ENCODE measurements around the gene NKD2.
"Not testable (repeated sequence)": the region's sequence is repeated elsewhere in the genome, so short reads cannot be mapped to it uniquely, and the experiment has no call there.

The NKD2 gene

GRCh38 chr5:1057485-1058082, 49.0 kb downstream of the NKD2 start:
- no peak for DNase-seq
- Histone ChIP-seq H3K36me3 (peaks cover 4 to 93% (median 57%) of the 10 kb centered on the region in 3 donors), H3K4me3 (no peak overlapping the region), H3K27ac (no peak overlapping the region), H3K27me3 (no peaks in the 10 kb centered on the region), H3K9me3 (no peaks in the 10 kb centered on the region), H3K4me1 (no peaks in the 10 kb centered on the region)
- TF ChIP-seq, protein P1, sequence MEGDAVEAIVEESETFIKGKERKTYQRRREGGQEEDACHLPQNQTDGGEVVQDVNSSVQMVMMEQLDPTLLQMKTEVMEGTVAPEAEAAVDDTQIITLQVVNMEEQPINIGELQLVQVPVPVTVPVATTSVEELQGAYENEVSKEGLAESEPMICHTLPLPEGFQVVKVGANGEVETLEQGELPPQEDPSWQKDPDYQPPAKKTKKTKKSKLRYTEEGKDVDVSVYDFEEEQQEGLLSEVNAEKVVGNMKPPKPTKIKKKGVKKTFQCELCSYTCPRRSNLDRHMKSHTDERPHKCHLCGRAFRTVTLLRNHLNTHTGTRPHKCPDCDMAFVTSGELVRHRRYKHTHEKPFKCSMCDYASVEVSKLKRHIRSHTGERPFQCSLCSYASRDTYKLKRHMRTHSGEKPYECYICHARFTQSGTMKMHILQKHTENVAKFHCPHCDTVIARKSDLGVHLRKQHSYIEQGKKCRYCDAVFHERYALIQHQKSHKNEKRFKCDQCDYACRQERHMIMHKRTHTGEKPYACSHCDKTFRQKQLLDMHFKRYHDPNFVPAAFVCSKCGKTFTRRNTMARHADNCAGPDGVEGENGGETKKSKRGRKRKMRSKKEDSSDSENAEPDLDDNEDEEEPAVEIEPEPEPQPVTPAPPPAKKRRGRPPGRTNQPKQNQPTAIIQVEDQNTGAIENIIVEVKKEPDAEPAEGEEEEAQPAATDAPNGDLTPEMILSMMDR (IDR thresholded peaks at IDR 0.05) = no peak
- intact Hi-C loops (cut with DNase I; ENCODE audit: low total_unique reads) = no loop called here

GRCh38 chr5:1058083-1058945, 49.7 kb downstream of the NKD2 start:
- Histone ChIP-seq H3K27ac (no peak overlapping the region), H3K4me3 (no peak overlapping the region), H3K36me3 (peaks cover 4 to 93% (median 58%) of the 10 kb centered on the region in 3 donors), H3K27me3 (no peaks in the 10 kb centered on the region), H3K9me3 (no peaks in the 10 kb centered on the region), H3K4me1 (no peaks in the 10 kb centered on the region)
- TF ChIP-seq, protein P1 (IDR thresholded peaks at IDR 0.05) = no peak
- intact Hi-C loops (cut with DNase I; ENCODE audit: low total_unique reads) = no loop called here
- DNase-seq = no peak

- DNase-seq = no peak
- H3K27me3 ChIP-seq = no peaks in the 10 kb centered on the region
- intact Hi-C loops (cut with DNase I; ENCODE audit: low total_unique reads) = no loop called here
Measured at GRCh38 chr5:1058988-1059883, 50.6 kb downstream of the NKD2 start.

GRCh38 chr5:1059884-1060263, 51.3 kb downstream of the NKD2 start:
- no peaks in the 10 kb centered on the region for H3K4me1 ChIP-seq
- H3K36me3 ChIP-seq = peaks cover 8 to 94% (median 62%) of the 10 kb centered on the region in 3 donors
- TF ChIP-seq, protein P1 (IDR thresholded peaks at IDR 0.05) = no peak
- no peaks in the 10 kb centered on the region for H3K9me3 ChIP-seq
- intact Hi-C loops (cut with DNase I; ENCODE audit: low total_unique reads) = no loop called here
- no peak overlapping the region for H3K27ac ChIP-seq
- H3K27me3 ChIP-seq = no peaks in the 10 kb centered on the region
- no peak for DNase-seq
- H3K4me3 ChIP-seq = no peak overlapping the region

More at GRCh38 chr5:1058988-1059883, 50.6 kb downstream of the NKD2 start:
- TF ChIP-seq, protein P1 (IDR thresholded peaks at IDR 0.05) = no peak
- no peaks in the 10 kb centered on the region for H3K4me1 ChIP-seq
- no peak overlapping the region for H3K4me3 ChIP-seq
- no peaks in the 10 kb centered on the region for H3K9me3 ChIP-seq
- H3K36me3 ChIP-seq = peaks cover 8 to 94% (median 59%) of the 10 kb centered on the region in 3 donors
- no peak overlapping the region for H3K27ac ChIP-seq

- no peaks in the 10 kb centered on the region for H3K4me1 ChIP-seq
- no peaks in the 10 kb centered on the region for H3K27me3 ChIP-seq
- DNase-seq = no peak
- H3K36me3 ChIP-seq = peaks cover 8 to 94% (median 64%) of the 10 kb centered on the region in 3 donors
- H3K4me3 ChIP-seq = no peak overlapping the region
- intact Hi-C loops (cut with DNase I; ENCODE audit: low total_unique reads) = no loop called here
- no peak overlapping the region for H3K27ac ChIP-seq
- no peaks in the 10 kb centered on the region for H3K9me3 ChIP-seq
- TF ChIP-seq, protein P1 (IDR thresholded peaks at IDR 0.05) = no peak
Measured at GRCh38 chr5:1060535-1060981, 52.0 kb downstream of the NKD2 start.

DNA sequence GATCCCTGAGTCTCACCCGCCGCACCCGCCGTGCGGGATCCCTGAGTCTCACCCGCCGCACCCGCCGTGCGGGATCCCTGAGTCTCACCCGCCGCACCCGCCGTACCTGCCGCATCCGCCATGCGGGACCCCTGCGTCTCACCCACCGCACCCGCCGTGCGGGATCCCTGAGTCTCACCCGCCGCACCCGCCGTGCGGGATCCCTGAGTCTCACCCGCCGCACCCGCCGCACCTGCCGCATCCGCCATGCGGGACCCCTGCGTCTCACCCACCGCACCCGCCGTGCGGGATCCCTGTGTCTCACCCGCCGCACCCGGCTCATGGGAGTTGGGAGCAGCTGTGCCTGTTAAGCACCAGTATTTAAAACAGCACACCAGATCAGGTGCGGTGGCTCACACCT, 52.7 kb downstream of the NKD2 start:
- H3K27ac ChIP-seq; H3K4me3 ChIP-seq; DNase-seq; H3K4me1 ChIP-seq; intact Hi-C loops (cut with DNase I; ENCODE audit: low total_unique reads); H3K27me3 ChIP-seq; H3K9me3 ChIP-seq: not testable (repeated sequence)
- H3K36me3 ChIP-seq = peaks cover 8 to 94% (median 60%) of the 10 kb centered on the region in 3 donors

Measured in tibial artery (tissue), 4 donors.